Measurements from ENCODE around the gene MAP1S. TPM values are rescaled to one million over a fixed set of nuclear protein-coding genes. Genes with fewer than 3 reads are reported as not detected.
A peak's percentile ranks its signal among the peaks of the same experiment; 100 is the strongest.

The MAP1S gene
- total and polyA plus RNA-seq, 2 experiments from 2014 or later, result 7.7 to 37.1 TPM

GRCh38 chr19:17743874-17744580 is 24.7 kb downstream of the MAP1S start:
- no peak for DNase-seq (ENCODE audit: low spot score)

GRCh38 chr19:17747205-17748098 is 28.2 kb downstream of the MAP1S start:
- Histone ChIP-seq H3K36me3 (replicated peaks; ENCODE audit: insufficient read depth, low read depth) (no peaks in the 10 kb centered on the region), H3K4me3 (peak overlapping the region; percentile 19), H3K4me1 (ENCODE audit: insufficient read depth) (peaks cover 3% of the 10 kb centered on the region), H3K9me2 (replicated peaks; ENCODE audit: insufficient read depth) (no peaks in the 10 kb centered on the region), H3K27ac (no peak overlapping the region), H3K9me3 (ENCODE audit: low read depth) (no peaks in the 10 kb centered on the region), H4K20me1 (ENCODE audit: insufficient read depth, poor library complexity, severe bottlenecking) (no peaks in the 10 kb centered on the region), H3K79me2 (no peaks in the 10 kb centered on the region), H3K4me2 (peak overlapping the region; percentile 84), H2AFZ (peak overlapping the region; percentile 76), H3K27me3 (no peaks in the 10 kb centered on the region)
- 17% methylated on average over 29 of the region's 75 CpGs for WGBS (ENCODE audit: low lambda C conversion rate, missing lambda C conversion rate)
- peak; percentile 96 for DNase-seq (ENCODE audit: low spot score)
- TF ChIP-seq EZH2 (IDR thresholded peaks at IDR 0.05; ENCODE audit: borderline replicate concordance), result no peak
- TF ChIP-seq EZH2phosphoT487 (IDR thresholded peaks at IDR 0.05; ENCODE audit: low read depth, severe bottlenecking, unreplicated experiment), result no peak
- TF ChIP-seq CTCF (IDR thresholded peaks at IDR 0.05; ENCODE audit: poor library complexity), result no peak

More at GRCh38 chr19:17743874-17744580, 24.7 kb downstream of the MAP1S start:
- WGBS (ENCODE audit: low lambda C conversion rate, missing lambda C conversion rate), result 79% methylated on average over 6 of the region's 6 CpGs
- H3K27ac ChIP-seq, result no peak overlapping the region
- no peak overlapping the region for H3K4me3 ChIP-seq
- peaks cover 3% of the 10 kb centered on the region for H3K4me1 ChIP-seq (ENCODE audit: insufficient read depth)
- no peaks in the 10 kb centered on the region for H3K27me3 ChIP-seq
- H3K79me2 ChIP-seq, result no peaks in the 10 kb centered on the region
- H2AFZ ChIP-seq, result no peak overlapping the region
- H3K9me2 ChIP-seq (replicated peaks; ENCODE audit: insufficient read depth), result no peaks in the 10 kb centered on the region
- H4K20me1 ChIP-seq (ENCODE audit: insufficient read depth, poor library complexity, severe bottlenecking), result no peaks in the 10 kb centered on the region
- no peaks in the 10 kb centered on the region for H3K9me3 ChIP-seq (ENCODE audit: low read depth)
- H3K4me2 ChIP-seq, result no peak overlapping the region
- TF ChIP-seq EZH2phosphoT487 (IDR thresholded peaks at IDR 0.05; ENCODE audit: low read depth, severe bottlenecking, unreplicated experiment) (no peak), EZH2 (IDR thresholded peaks at IDR 0.05; ENCODE audit: borderline replicate concordance) (no peak), CTCF (IDR thresholded peaks at IDR 0.05; ENCODE audit: poor library complexity) (no peak)
- no peaks in the 10 kb centered on the region for H3K36me3 ChIP-seq (replicated peaks; ENCODE audit: insufficient read depth, low read depth)

GRCh38 chr19:17748884-17749638 is 29.8 kb downstream of the MAP1S start:
- H3K9me3 ChIP-seq (ENCODE audit: low read depth), result no peaks in the 10 kb centered on the region
- TF ChIP-seq EZH2phosphoT487 (IDR thresholded peaks at IDR 0.05; ENCODE audit: low read depth, severe bottlenecking, unreplicated experiment), result no peak
- TF ChIP-seq EZH2 (IDR thresholded peaks at IDR 0.05; ENCODE audit: borderline replicate concordance), result no peak
- no peak for TF ChIP-seq CTCF (IDR thresholded peaks at IDR 0.05; ENCODE audit: poor library complexity)
- no peaks in the 10 kb centered on the region for H3K27me3 ChIP-seq
- no peak overlapping the region for H2AFZ ChIP-seq
- no peaks in the 10 kb centered on the region for H3K36me3 ChIP-seq (replicated peaks; ENCODE audit: insufficient read depth, low read depth)
- peaks cover 3% of the 10 kb centered on the region for H3K4me1 ChIP-seq (ENCODE audit: insufficient read depth)
- 87% methylated on average over 6 of the region's 6 CpGs for WGBS (ENCODE audit: low lambda C conversion rate, missing lambda C conversion rate)
- no peak overlapping the region for H3K4me3 ChIP-seq
- no peaks in the 10 kb centered on the region for H4K20me1 ChIP-seq (ENCODE audit: insufficient read depth, poor library complexity, severe bottlenecking)
- H3K4me2 ChIP-seq, result no peak overlapping the region
- H3K27ac ChIP-seq, result no peak overlapping the region
- H3K79me2 ChIP-seq, result no peaks in the 10 kb centered on the region
- H3K9me2 ChIP-seq (replicated peaks; ENCODE audit: insufficient read depth), result no peaks in the 10 kb centered on the region
- DNase-seq (ENCODE audit: low spot score), result no peak
